Left kidney (tissue), 2 donors: ENCODE measurements around the gene COL1A1. TPM values are rescaled to one million over a fixed set of nuclear protein-coding genes. Genes with fewer than 3 reads are reported as not detected.

ENCODE experiments used
- DNase-seq: peaks from one replicate; pipeline ENCODE4 v3.0.0-alpha.2; 2013
- polyA plus RNA-seq: library from polyadenylated mRNA; unstranded; fragments of 120-200 nt; gene quantifications from one replicate; pipeline ENCODE4 v1.2.1, GENCODE V29; 2013; ENCODE audit not compliant: insufficient read length

COL1A1 gene
- polyA plus RNA-seq, 1 donor = 397 TPM

DNA sequence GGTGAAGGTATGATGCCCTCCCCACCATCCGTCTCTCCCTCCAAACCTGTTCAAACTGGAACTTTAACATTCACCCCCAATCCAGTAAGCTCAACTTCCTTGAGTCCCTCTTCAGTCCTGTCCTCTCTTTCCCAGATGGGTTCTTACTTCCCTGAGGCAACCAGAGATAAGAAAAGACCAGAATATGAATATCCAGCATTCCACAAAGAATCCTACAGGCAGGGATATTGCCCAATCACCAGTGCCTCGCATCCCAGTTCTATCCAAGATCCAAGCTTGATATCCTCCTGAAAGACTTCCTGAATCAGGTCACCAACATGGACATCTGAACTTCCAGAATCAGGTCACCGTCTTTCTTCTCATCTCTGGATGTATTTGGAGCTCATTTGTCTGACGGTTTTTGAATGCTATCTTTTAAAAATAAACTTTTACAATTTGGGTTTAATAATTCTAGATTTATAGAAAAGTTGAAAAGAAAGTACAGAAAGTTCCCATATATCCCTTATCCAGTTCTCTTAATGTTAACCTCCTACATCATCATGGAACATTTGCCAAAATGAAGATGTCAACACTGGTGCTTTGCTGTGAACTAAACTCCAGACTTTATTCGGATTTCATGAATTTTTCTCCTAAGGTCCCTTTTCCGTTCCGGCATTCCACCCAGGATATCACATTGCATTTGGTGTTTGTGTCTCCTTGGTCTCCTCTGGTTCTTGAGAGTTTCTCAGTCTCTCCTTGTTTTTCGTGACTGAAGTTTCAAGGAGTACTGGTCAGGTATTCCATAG is 13.7 kb upstream of the COL1A1 start:
- DNase-seq = no peak

DNA sequence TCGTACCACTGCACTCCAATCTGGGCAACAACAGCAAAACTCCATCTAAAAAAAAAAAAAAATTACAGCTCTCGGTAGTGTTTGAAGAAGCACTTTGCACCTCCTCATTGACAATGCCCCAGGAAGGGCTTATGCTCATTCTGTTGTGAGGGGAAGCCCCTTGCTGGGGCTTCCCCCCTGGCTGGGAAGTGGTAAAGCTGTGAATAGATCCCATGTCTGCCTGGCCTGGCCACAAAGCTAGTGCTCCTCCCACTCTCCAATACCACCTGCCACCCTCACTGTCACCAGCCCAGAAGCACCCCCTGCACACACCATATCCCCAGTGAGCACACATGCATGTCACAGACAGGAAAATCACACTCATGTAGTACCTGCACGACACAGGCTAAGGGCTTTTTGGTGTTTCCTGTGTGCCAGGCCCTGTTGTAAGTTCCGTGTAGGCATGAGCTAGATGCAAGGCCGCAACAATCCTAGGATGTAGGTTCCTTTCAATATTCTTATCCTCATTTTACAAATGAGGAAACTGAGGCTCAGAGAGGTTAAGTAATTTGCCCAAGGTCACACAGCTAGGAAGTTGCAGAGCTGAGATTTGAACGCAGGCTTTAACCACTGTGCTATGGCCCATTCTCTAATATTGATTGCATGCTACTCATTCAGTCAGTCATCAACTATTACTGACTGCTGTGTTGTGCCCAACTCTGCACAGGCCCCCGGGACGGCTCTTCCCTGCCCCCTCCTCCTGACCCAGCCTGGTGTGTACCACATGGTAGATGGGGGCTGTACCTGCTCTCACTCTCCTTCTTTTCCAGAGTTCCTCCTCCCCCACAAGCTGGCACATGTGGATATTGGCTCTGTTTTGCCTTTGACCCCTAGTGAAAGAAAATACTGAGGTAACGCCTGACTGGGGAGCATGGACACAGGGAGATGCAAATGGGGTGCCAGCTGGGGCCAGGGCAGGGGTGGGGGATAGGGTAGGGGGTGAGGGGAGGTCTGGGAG is 11.9 kb upstream of the COL1A1 start:
- no peak for DNase-seq

DNA sequence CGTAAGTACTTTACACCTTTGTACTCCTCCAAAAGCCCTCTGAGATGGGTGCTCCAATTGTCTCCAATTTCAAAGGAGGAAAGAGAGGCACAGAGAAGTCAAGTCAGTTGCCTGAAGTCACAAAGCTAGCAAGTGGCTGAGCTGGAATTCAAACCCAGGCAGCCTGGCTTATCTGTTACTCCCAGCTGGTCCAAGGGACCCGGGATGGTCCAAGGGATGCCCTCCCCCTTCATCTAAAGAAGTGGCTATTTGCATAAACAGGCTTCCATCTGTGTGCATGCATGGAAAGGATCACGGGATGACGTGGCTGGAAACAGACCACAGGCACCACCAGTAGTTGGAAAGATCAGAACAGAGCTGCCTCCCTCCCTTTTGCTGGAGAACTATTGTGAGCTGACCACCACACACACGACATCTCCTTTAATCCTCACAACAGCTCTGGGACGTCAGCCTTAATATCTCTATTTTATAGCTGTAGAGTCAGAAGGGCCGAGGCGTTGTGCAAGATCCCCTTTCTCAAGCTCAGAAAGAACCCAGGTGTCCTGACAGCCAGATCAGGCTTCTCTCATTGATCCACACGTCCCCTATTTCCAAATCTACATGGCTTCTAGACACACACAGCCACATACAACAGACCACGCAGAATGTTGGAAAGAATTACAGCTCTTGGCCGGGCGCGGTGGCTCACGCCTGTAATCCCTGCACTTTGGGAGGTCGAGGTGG is 10.9 kb upstream of the COL1A1 start:
- no peak for DNase-seq

DNA sequence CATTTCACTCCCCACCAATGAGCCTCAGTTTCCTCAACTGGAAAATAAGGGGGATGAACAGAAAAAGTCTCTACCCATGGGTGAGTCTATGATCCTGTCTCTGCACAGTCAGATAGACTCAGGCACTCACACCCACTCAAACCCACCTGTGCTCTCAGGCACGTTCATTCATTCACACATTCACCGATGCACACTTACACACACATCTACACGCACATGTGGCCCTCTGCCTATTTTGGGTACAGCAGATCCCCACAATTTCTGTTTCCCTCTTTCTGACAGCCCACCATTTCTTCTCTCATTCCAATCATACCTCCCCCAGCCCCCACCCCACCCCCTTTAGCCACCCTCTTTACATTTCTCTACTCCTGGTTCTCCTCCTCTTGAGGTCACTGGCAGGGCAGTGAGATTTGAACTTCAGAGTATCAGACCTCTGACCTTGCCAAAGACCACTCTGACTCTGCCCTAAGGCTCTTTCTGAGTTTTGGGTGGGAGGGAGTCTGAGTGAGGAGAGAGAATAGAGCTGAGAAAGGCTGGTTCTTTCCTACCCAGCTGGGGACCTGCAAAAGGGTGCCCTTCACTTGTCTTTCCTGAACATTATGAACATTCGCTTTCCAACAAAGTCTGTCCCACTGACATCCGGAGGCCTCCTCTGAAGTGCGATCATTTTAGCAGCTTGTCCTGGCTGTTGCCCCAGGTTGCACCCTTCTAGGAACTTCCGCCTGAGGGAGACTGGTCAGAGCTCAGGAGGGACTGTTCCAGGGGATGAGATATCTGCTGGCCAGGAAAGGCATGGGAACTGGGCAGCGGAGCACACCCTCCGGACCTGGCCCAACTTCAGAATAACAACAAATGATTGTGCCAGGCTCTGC is 10.1 kb upstream of the COL1A1 start:
- no peak for DNase-seq

DNA sequence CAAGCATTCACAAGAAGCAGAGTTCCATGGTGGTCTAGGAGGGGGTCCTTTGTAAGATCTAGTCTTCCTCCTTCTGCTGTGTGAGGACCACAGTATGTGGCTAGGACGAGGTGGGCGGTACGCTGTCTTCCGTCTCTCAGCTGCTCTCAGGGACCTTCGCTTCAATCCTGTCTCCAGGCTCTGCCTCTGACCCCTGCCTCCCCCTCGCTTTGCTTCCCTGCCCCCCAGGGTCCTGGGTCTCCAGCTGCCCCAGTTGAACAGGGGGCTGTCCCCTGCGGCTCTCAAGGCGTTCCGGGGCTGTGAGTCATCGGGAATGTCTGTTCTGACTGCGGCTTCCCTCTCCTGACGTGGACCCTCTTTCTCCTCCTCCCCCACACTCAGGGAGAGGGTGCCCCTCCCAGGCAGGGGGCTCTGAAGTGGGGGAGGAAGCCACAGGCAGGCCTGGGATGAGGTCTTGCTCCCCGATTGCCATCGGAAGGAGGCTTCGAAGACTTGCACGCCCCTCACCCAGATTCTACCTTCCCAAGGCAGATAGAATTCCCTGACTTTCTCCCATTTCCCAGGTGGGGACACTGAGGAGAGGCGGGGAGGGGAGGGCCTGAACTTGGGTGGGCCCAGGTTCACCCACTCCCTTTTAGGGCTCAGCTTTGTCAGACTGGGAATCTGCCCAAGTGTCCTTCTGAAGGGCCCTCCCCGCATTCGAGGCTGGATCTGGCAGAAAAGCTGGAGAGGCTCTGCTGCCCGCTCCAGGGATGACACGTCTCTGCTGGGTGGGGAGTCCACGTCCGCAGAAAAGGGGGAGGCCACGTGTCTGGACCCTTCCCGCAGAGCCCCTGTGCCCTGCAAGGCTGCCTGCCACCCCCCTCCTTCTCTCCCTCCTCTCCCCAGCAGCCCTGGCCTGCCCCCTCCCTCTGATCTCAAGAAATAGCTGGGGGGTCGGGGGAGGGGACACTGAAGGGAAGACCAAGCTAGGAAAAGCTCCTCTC is 9.1 kb upstream of the COL1A1 start:
- DNase-seq = no peak

DNA sequence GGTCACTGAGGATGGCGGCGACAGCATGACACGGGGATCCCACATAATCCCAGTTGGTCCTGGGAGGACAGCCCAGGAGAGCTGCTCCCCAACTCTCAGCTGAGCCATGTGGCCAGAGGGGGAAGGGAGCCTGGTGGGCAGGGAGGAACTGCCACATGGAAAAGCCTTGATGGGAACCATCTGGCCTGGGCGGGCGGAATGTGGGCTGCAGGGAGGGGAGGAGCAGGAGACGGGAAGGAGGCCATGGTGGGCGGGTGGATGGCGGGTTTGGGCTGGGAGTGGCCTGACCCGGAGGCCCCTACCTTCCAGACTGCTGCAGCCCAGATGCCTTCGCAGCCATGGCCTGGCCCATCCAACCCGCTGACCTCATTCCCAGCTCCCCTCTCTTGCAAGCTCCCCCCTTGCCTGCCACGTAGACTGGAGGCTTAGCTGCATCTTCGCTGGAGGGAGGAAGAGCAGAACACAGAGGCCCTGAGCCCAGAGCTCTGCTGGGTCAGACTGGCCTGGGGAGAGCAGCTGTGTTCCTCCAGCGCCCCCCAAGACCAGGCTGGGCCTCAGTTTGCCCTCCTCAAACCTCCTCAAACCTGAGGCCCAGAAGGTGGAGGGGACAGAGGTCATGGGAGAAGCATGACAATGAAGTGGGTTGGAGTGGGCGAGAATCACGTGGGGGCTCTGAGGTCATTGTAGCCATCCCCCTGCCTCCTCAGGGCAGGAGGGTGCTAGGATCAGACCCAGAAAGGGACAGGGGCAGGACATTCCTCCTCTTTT is 8.2 kb upstream of the COL1A1 start:
- peak; percentile 91 for DNase-seq

DNA sequence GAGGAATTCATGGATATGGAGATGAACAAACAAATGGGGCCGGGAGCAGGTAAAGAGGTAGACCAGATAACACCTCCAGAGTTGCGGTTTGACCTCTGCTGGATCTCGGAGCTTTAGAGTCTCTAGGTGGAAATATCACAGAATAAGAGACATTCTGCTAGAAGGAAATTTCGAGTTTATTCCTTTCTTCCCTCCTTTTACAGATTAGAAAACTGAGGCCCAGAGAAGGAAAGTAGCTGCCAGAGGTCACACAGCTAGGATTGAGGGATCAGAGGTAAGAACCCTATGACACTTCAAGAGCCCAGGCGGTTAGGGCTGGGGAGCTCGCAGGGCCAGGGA is 7.7 kb upstream of the COL1A1 start:
- no peak for DNase-seq

DNA sequence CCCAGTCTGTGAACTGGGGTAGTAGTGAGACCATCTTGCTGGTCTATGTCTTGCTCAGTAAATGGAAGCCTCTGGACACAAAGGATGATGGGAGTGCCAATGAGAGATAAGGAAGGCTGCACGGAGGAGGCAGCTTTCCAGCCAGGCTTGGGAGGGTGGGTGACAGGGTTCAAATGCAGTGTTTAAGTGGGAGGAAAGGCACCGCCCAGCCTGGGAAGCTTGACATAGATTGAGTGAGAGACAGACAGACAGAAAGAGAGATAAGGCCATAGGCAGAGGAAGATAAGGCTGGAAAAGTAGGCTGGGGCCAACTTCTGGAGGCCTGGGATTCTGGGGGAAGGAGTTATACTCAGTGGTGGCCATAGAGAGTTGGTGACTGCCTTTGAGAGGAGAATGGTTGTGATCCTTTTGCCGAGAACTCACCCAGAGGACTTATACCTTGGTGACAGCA is 7.2 kb upstream of the COL1A1 start:
- no peak for DNase-seq

DNA sequence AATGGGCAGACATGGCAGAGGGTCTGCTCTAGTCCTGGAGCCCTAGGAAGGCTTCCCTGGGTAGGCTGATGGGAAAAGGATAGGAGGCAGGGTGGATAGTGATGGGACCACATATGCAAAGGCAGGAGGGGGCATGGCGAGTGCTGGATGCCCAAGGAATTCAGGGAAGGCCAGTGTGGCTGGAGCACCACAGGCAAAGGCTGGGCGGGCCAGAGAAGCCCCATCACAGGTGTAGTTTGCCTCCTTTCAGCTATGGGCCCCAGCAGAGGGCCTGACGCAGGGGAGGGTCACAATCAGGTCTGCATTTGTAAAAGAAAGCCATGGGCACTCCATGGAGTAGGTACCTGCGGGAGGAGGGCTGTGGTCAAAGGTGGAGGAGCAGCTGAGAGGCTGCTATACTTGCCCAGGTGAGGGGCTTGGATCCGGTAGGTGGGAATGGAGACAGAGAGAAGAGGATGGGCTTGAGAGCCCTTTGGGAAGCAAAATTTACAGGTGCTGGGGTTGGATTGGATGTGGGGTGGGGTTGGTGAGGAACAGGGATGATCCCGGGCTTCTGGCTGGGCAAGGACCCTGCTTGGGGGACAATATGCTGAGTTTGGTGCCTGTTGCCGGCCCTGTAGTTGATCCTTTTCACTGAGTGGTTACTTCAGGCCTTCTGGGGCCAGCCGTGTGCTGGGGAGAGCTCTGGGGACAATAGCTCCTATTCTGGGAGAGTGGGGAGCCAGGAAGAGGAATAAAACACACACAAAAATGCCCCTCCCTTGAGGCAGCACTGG is 6.5 kb upstream of the COL1A1 start:
- no peak for DNase-seq

DNA sequence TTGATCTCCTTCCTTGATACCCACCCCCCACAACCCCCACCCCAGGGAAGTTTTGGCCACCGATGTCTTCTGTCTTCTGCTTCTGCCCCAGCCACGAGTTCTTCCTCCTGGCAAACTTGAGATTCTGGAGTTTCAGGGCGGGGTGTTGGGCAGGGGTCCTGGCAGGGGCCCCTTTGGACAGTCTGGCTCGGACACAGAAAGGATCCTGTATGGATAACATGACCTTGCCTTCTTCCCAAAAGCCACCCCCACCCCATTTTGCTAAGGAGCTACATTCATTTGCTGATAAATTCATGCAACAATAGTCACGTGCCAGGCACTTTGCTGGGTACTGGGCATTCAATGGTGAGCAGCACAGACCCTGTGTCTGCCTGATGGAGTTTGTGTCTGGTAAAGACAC is 5.9 kb upstream of the COL1A1 start:
- DNase-seq = no peak

DNA sequence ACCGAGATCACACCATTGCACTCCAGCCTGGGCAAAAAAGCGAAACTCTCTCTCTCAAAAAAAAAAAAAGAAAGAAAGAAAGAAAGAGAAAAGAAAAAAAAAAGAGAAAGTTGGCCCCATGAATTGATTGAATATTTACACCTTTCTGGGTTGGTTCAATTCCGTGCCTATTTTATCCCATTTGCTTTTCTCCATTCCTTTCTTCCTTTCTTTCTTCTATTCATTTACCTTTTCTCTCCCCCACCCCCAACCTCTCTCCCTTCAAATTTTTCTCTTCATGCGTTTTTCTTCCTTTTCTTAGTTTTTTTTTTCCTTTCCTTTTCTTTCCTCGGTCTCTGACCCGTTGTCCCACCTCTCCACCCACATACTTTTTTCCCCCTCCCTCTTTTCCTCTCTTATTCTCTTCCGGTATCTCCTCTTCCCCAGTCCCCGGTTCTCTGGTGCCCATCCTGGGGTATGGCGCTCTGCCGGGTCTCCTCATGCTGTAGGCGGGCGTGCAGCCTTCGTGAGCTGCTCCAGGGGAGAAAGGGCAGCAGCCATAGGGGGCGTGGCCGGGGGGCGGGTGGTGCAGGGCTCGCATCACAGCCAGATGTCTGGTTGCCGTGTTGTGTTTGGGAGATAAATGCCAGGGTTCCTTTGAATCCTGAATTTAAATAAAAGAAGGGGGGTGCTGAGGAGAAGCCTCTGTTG is 5.3 kb upstream of the COL1A1 start:
- no peak for DNase-seq

DNA sequence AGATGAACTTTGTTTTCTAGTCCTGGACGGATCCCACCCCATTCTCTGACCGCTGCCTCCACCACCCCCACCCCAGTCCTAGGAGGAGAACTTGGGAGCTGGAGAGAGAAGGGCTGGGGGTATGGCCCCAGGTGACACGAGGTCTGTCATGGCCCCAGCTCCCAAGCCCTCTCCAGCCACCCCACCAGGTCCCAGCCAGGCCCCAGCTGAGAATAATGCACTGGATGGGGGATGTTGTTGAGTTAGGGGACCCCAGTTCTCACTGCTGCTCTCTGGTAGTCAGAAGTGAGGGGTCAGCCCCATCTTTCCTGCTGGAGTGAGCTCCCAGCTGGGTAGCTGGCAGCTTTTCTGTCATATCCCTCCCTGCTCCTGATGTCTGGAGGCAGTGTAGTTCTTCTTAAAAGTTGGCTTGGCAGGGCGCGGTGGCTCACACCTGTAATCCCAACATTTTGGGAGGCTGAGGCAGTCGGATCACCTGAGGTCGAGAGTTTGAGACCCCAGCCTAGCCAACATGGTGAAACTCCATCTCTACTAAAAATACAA is 4.6 kb upstream of the COL1A1 start:
- no peak for DNase-seq

DNA sequence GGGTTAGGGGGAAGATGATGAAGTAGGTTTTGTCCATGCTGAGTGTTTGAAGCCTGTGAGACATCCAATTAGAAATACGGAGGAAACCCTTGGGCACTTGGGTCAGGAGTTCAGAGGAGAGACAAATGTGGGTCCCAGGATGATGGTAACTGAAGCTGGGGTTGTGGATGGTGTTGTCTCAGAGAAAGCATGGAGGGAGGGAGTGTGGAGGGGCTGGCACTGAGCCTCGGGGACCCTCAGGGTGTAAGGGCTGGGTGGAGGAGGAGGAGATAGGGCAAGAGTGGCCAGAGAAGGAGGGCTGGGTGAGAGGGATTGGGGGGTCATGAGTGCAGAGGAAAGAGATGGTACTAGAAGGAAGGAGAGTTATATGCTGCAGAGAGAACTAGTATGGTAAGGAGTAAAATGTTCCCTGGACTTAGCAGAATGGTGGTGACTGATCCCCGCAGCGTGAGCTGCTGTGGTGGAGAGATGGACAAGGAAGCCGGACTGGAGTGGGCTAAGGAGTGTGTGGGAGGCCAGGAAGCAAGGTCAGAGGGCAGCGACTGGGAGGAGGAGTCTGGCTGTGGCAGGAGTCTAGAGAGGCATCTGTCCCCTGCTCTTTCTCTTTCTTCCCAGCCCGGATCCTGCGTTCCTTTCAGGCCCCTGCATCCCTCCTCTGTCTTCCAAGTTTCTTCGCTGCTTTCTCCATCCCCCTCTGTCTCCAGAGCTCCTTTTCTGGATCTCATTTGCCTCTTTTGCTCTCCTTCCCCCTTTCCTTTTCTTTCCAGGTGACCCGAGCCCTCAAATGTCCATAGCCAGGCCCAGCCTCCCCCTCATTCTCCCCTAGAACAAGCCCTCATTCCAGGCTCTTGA is 3.9 kb upstream of the COL1A1 start:
- no peak for DNase-seq

DNA sequence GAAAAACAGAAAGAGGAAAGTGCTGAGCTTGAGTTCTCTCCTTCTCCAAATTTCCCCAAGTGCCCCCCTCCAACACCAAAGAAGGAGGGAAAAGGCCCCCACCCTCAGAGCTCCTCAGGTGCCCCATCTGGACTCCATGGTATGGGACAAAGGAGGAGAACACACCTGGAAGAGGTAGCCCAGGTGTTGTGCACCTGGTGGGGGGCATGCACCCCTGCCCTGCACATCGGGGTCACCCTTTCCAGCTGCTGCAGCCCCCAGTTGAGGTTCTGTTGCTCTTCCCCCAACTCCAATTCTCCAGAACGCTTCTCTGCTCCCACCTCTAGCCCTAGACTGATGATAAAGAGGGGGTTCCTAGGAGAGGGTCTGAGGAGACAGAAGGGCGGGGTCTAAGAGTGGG is 3.0 kb upstream of the COL1A1 start:
- no peak for DNase-seq

DNA sequence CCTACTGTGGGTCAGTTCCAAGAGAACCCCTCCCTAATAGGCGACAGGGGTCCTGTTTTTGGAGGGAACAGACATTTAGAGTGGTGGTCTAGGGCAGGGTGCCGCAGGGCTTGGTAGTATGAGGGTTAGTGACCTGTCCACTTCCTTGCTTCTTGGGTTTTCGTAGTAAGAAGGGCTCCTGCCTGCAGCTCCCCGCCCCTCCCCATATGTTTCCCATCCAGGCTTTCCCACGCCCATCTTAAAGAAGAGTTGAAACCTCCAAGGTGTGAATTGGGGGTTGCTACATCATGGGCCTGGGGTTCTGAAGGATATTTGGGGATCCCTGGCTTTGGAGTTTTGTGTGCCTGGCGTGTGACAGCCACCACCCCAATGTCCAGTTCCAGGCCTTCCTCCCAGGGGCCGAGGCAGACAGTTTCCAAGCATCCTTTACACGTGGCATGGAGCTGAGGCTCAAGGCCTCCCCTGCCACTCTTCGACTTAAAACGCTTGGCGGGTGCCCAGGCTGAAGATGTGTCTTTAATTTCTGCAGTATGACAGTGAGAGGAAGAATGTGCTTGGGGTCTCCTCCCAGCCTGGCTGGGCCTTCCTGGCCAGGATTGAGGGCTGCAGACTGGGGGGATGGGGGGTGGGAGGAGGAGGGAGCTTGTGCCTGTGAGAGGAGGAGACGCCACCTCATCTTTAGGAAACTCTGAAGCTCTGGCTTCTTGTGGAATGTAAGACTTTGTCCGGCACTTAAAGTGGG is 2.3 kb upstream of the COL1A1 start:
- no peak for DNase-seq

DNA sequence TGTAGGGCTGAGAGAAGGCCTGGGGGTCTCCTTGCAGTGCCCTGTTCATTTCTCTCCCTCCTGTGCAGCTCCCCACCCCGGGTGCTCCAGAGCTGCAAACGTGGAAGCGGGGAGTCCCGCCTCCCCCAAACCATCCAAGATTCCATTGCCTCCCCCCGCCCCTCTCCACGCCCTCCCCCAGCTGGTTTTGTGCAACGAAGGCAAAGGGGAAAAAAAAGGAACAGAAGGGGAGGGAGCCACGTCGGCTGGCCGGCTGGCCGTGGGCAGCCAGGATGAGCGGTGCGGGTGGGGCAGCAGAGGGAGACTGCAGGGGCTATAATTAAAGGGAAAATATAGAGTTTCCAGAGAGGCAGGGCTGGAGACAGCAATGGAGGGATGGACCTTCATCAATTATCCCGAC is 1.7 kb upstream of the COL1A1 start:
- DNase-seq = no peak
